Stimulated activated naive B cell treated with anti-CD40 and anti-IgM and Interleukin-4, amounts not matched to agents 10 μg/mL and 1 μg/mL and 100 μg/mL, for 72 hours (primary cell): Measurements from ENCODE around the gene ATL1.
A peak's percentile ranks its signal among the peaks of the same experiment; 100 is the strongest.
"Not testable (repeated sequence)": the region's sequence is repeated elsewhere in the genome, so short reads cannot be mapped to it uniquely, and the experiment has no call there.

Source experiments
- ATAC-seq, 2 donors: fragments of 150-1000 bp; cut with Tn5 transposase; replicated peaks; 2 replicates each; pipeline ENCODE4 v1.10.0; 2021; ENCODE audit warnings: moderate library complexity in 1 of 2
- DNase-seq: peaks from one replicate; pipeline ENCODE4 v3.0.0; 2021
- H3K27ac Mint-ChIP-seq: one replicate; pipeline ENCODE4 v1.8.0; 2022; ENCODE audit warnings: mild to moderate bottlenecking, mixed read lengths
- H3K27me3 Mint-ChIP-seq, 2 donors: one replicate each; pipeline ENCODE4 v1.8.0; 2022; ENCODE audit warnings: mixed read lengths in 2 of 2
- H3K36me3 Mint-ChIP-seq, 2 donors: one replicate each; pipeline ENCODE4 v1.8.0; 2022; ENCODE audit warnings: mixed read lengths in 2 of 2, mild to moderate bottlenecking in 1 of 2
- H3K4me1 Mint-ChIP-seq, 2 donors: one replicate each; pipeline ENCODE4 v1.8.0; 2022; ENCODE audit warnings: mixed read lengths in 2 of 2, mild to moderate bottlenecking in 1 of 2
- H3K4me3 Mint-ChIP-seq, 2 donors: one replicate each; pipeline ENCODE4 v1.8.0; 2022; ENCODE audit warnings: mild to moderate bottlenecking in 2 of 2, mixed read lengths in 2 of 2, moderate library complexity in 1 of 2
- H3K9me3 Mint-ChIP-seq, 2 donors: one replicate each; pipeline ENCODE4 v1.8.0; 2022; ENCODE audit warnings: mixed read lengths in 2 of 2, mild to moderate bottlenecking in 1 of 2

Gene ATL1

GRCh38 chr14:50622978-50623377 lies 63.0 kb downstream of the ATL1 start:
- no peak for DNase-seq
- no peaks in the 10 kb centered on the region for H3K27me3 Mint-ChIP-seq
- no peak overlapping the region for H3K4me3 Mint-ChIP-seq
- H3K9me3 Mint-ChIP-seq, result no peaks in the 10 kb centered on the region
- ATAC-seq, result no peak
- peaks cover 2 to 5% of the 10 kb centered on the region in 2 donors for H3K4me1 Mint-ChIP-seq
- peaks cover 4 to 14% of the 10 kb centered on the region in 2 donors for H3K36me3 Mint-ChIP-seq
- no peak overlapping the region for H3K27ac Mint-ChIP-seq

- peak overlapping the region; percentile 47 for H3K27ac Mint-ChIP-seq
- ATAC-seq, result peak; percentile 25 to 36
- H3K4me1 Mint-ChIP-seq, result peaks cover 2 to 5% of the 10 kb centered on the region in 2 donors
- no peaks in the 10 kb centered on the region for H3K27me3 Mint-ChIP-seq
- no peak for DNase-seq
- no peaks in the 10 kb centered on the region for H3K9me3 Mint-ChIP-seq
- H3K4me3 Mint-ChIP-seq, result no peak overlapping the region
- peaks cover 4 to 14% of the 10 kb centered on the region in 2 donors for H3K36me3 Mint-ChIP-seq
Measured at GRCh38 chr14:50624447-50624846, 64.5 kb downstream of the ATL1 start.

GRCh38 chr14:50624947-50625346 lies 65.0 kb downstream of the ATL1 start:
- H3K9me3 Mint-ChIP-seq, H3K4me1 Mint-ChIP-seq, H3K4me3 Mint-ChIP-seq, DNase-seq, ATAC-seq, H3K27ac Mint-ChIP-seq, H3K27me3 Mint-ChIP-seq: not testable (repeated sequence)
- H3K36me3 Mint-ChIP-seq, result peaks cover 4 to 14% of the 10 kb centered on the region in 2 donors

- no peaks in the 10 kb centered on the region for H3K9me3 Mint-ChIP-seq
- H3K27ac Mint-ChIP-seq, result no peak overlapping the region
- ATAC-seq (no peak), DNase-seq (no peak)
- peaks cover 6 to 12% of the 10 kb centered on the region in 2 donors for H3K36me3 Mint-ChIP-seq
- H3K27me3 Mint-ChIP-seq, result no peaks in the 10 kb centered on the region
- H3K4me3 Mint-ChIP-seq, result no peak overlapping the region
- H3K4me1 Mint-ChIP-seq, result peaks cover 2 to 6% of the 10 kb centered on the region in 2 donors
Measured at GRCh38 chr14:50631408-50631821, 71.5 kb downstream of the ATL1 start.

- no peak for DNase-seq
Measured at GRCh38 chr14:50633954-50634353, 74.0 kb downstream of the ATL1 start.

GRCh38 chr14:50635141-50635540 lies 75.2 kb downstream of the ATL1 start:
- Mint-ChIP-seq H3K27ac (no peak overlapping the region), H3K4me3 (no peak overlapping the region), H3K36me3 (peaks cover 23 to 30% of the 10 kb centered on the region in 2 donors), H3K4me1 (peaks cover 7 to 12% of the 10 kb centered on the region in 2 donors), H3K9me3 (no peaks in the 10 kb centered on the region), H3K27me3 (no peaks in the 10 kb centered on the region)
- DNase-seq (no peak), ATAC-seq (no peak)

More at GRCh38 chr14:50633954-50634353, 74.0 kb downstream of the ATL1 start:
- Mint-ChIP-seq H3K27me3 (no peaks in the 10 kb centered on the region), H3K27ac (no peak overlapping the region), H3K9me3 (no peaks in the 10 kb centered on the region), H3K4me1 (peaks cover 5 to 6% of the 10 kb centered on the region in 2 donors), H3K4me3 (no peak overlapping the region), H3K36me3 (peaks cover 17 to 22% of the 10 kb centered on the region in 2 donors)
- ATAC-seq, result no peak

GRCh38 chr14:50647282-50647681 lies 87.3 kb downstream of the ATL1 start:
- peak overlapping the region; percentile 76 to 78 for H3K4me3 Mint-ChIP-seq
- ATAC-seq, result peak; percentile 94 to 97
- H3K36me3 Mint-ChIP-seq, result peaks cover 22 to 31% of the 10 kb centered on the region in 2 donors
- peaks cover 30 to 56% of the 10 kb centered on the region in 2 donors for H3K4me1 Mint-ChIP-seq
- no peaks in the 10 kb centered on the region for H3K9me3 Mint-ChIP-seq
- no peaks in the 10 kb centered on the region for H3K27me3 Mint-ChIP-seq
- H3K27ac Mint-ChIP-seq, result peak overlapping the region; percentile 86
- DNase-seq, result no peak

GRCh38 chr14:50647753-50648152 lies 87.8 kb downstream of the ATL1 start:
- Mint-ChIP-seq H3K27me3 (no peaks in the 10 kb centered on the region), H3K36me3 (peaks cover 22 to 32% of the 10 kb centered on the region in 2 donors), H3K9me3 (no peaks in the 10 kb centered on the region), H3K4me3 (peak overlapping the region; percentile 76 to 78), H3K27ac (peak overlapping the region; percentile 86), H3K4me1 (peaks cover 33 to 60% of the 10 kb centered on the region in 2 donors)
- ATAC-seq (no peak), DNase-seq (no peak)

GRCh38 chr14:50649691-50650090 lies 89.7 kb downstream of the ATL1 start:
- H3K27ac Mint-ChIP-seq, result peak overlapping the region; percentile 59
- H3K4me3 Mint-ChIP-seq, result peak overlapping the region; percentile 37 to 39
- no peaks in the 10 kb centered on the region for H3K27me3 Mint-ChIP-seq
- peak; percentile 71 to 77 for ATAC-seq
- DNase-seq, result no peak
- H3K36me3 Mint-ChIP-seq, result peaks cover 21 to 28% of the 10 kb centered on the region in 2 donors
- H3K9me3 Mint-ChIP-seq, result no peaks in the 10 kb centered on the region
- H3K4me1 Mint-ChIP-seq, result peaks cover 37 to 66% of the 10 kb centered on the region in 2 donors

GRCh38 chr14:50656776-50657175 lies 96.8 kb downstream of the ATL1 start:
- DNase-seq (no peak), ATAC-seq (no peak)
- no peaks in the 10 kb centered on the region for H3K27me3 Mint-ChIP-seq
- no peak overlapping the region for H3K27ac Mint-ChIP-seq
- H3K36me3 Mint-ChIP-seq, result peaks cover 38% of the 10 kb centered on the region in 2 donors
- H3K4me1 Mint-ChIP-seq, result peaks cover 32 to 64% of the 10 kb centered on the region in 2 donors
- no peak overlapping the region for H3K4me3 Mint-ChIP-seq
- H3K9me3 Mint-ChIP-seq, result no peaks in the 10 kb centered on the region

GRCh38 chr14:50657753-50658152 lies 97.8 kb downstream of the ATL1 start:
- Mint-ChIP-seq H3K27me3 (no peaks in the 10 kb centered on the region), H3K27ac (no peak overlapping the region), H3K9me3 (no peaks in the 10 kb centered on the region), H3K36me3 (peaks cover 31 to 34% of the 10 kb centered on the region in 2 donors), H3K4me1 (peaks cover 27 to 60% of the 10 kb centered on the region in 2 donors), H3K4me3 (no peak overlapping the region)
- DNase-seq, result no peak
- no peak for ATAC-seq

GRCh38 chr14:50658203-50658602 lies 98.3 kb downstream of the ATL1 start:
- no peak overlapping the region for H3K27ac Mint-ChIP-seq
- ATAC-seq, result no peak
- no peaks in the 10 kb centered on the region for H3K27me3 Mint-ChIP-seq
- no peak overlapping the region for H3K4me3 Mint-ChIP-seq
- peaks cover 29 to 63% of the 10 kb centered on the region in 2 donors for H3K4me1 Mint-ChIP-seq
- H3K9me3 Mint-ChIP-seq, result no peaks in the 10 kb centered on the region
- peaks cover 33 to 36% of the 10 kb centered on the region in 2 donors for H3K36me3 Mint-ChIP-seq
- no peak for DNase-seq

GRCh38 chr14:50659327-50659974 lies 99.5 kb downstream of the ATL1 start:
- H3K27me3 Mint-ChIP-seq, result no peaks in the 10 kb centered on the region

GRCh38 chr14:50664579-50664978 lies 104.6 kb downstream of the ATL1 start:
- Mint-ChIP-seq H3K4me1 (peaks cover 24 to 42% of the 10 kb centered on the region in 2 donors), H3K36me3 (peaks cover 31 to 38% of the 10 kb centered on the region in 2 donors)
- H3K27me3 Mint-ChIP-seq, H3K9me3 Mint-ChIP-seq, H3K4me3 Mint-ChIP-seq, DNase-seq, H3K27ac Mint-ChIP-seq, ATAC-seq: not testable (repeated sequence)

More at GRCh38 chr14:50659327-50659974, 99.5 kb downstream of the ATL1 start:
- no peak for DNase-seq
- no peak for ATAC-seq
- Mint-ChIP-seq H3K36me3 (peaks cover 40% of the 10 kb centered on the region in 2 donors), H3K9me3 (no peaks in the 10 kb centered on the region), H3K4me3 (no peak overlapping the region), H3K27ac (peak overlapping the region; percentile 10), H3K4me1 (peaks cover 32 to 67% of the 10 kb centered on the region in 2 donors)

- ATAC-seq, result peak; percentile 12 to 28
- not testable (repeated sequence) for H3K27ac Mint-ChIP-seq, H3K27me3 Mint-ChIP-seq, H3K9me3 Mint-ChIP-seq, DNase-seq
- Mint-ChIP-seq H3K4me3 (peak overlapping the region; percentile 46 to 47), H3K4me1 (peaks cover 20 to 35% of the 10 kb centered on the region in 2 donors), H3K36me3 (peaks cover 25 to 32% of the 10 kb centered on the region in 2 donors)
Measured at GRCh38 chr14:50665300-50665699, 105.4 kb downstream of the ATL1 start.
